ENCODE data around the gene ATP5PB. TPM values are rescaled to one million over a fixed set of nuclear protein-coding genes. Genes with fewer than 3 reads are reported as not detected.

The ATP5PB gene, protein sequence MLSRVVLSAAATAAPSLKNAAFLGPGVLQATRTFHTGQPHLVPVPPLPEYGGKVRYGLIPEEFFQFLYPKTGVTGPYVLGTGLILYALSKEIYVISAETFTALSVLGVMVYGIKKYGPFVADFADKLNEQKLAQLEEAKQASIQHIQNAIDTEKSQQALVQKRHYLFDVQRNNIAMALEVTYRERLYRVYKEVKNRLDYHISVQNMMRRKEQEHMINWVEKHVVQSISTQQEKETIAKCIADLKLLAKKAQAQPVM
- total RNA-seq = 356 and 426 TPM in 2 replicates

DNA sequence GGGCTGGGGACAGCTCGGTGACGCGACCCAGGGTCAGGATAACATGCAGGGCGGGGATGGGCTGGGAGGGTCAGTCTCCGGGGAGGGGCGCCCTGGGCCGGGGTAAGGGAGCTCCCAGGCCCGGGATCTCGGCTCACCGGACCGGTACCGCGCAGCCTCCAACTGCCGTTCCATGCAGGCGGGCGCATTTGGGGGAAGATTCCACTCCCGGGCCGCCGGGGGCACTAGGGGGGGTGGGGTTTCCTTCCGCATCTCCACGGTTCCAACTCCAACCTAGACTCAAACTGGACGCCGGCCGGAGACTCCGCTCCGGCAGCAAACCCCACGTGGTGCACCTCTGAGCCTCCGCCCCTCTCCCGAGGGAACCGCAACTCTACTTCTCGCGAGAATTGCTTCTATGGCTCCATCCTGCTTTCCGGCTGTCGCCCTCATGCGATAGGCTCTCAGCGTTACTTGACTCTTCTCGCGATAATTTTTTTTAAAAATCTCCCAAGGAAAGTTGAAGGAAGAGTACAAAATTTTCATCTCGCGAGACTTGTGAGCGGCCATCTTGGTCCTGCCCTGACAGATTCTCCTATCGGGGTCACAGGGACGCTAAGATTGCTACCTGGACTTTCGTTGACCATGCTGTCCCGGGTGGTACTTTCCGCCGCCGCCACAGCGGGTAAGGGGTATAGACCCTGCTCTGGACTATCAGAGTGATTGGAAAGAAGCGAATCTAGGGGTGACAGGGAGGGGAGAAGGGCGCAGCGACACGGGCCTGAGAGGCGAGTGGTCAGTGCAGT is at the start of gene ATP5PB, which contains the start of gene WDR77:
TSS of gene ATP5PB (plus strand) at position 547 of the 785 bp plus-strand sequence. CDS start at position 625, 78 bp downstream.
TSS of gene WDR77 (minus strand) at position 339 of the 785 bp plus-strand sequence. CDS start at position 252, 87 bp downstream.
- peak; percentile 99 for DNase-seq (ENCODE audit: low read depth)

DNA sequence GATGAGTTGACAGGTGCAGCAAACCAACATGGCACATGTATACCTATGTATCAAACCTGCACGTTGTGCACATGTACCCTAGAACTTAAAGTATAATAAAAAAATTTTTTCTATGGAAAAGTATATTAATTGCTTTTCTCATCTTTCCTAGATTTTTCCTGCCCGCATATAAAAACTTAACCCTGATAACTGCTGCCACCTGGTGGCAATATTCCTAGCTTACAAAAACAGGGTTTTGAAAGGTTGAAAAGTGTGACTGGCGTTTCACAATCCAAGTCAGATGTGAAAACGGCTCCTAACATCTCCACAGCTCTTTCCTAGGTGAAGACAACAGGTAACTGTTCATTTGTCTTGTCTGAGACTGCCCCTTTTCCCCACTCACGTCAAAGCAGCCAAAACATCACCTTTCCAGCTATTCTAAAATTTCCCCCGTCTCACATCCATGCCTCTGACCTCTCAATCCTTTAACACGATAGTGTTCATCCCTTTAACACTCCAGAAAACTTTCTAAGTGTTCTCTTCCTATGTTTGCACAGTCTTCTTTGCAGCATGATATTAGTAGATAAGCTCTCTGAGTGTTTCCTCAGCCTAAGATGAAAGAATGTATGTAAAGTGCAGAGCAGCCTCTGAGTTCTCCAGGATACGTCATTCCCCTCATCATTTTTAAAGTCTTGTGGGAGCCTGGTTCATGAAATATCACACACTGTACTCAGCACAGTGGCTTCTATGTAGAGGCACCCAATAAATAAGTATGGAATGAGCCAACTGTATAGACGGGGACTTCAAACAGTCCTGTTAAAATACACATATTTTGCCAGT is 49.3 kb upstream of the ATP5PB start:
- DNase-seq (ENCODE audit: low read depth) = peak; percentile 47

DNA sequence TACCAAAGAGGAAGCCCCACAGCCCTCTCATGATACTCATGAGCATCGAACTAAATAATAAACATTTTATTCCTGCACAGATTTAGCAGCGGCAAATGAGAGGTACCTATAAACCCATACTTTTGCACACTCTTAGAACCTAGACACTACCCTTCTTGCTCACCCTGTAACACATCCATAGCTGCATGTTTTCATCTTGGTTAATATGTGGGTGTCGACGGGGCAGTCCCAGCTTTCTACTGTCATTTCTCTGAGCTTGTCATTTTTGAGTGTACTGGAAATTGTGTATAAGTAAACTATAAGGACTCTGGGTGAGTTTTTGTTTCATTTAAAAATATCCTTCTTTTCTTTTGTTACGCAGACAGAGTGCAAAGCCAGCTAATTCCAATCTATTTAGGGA is 47.2 kb upstream of the ATP5PB start:
- no peak for DNase-seq (ENCODE audit: low read depth)

DNA sequence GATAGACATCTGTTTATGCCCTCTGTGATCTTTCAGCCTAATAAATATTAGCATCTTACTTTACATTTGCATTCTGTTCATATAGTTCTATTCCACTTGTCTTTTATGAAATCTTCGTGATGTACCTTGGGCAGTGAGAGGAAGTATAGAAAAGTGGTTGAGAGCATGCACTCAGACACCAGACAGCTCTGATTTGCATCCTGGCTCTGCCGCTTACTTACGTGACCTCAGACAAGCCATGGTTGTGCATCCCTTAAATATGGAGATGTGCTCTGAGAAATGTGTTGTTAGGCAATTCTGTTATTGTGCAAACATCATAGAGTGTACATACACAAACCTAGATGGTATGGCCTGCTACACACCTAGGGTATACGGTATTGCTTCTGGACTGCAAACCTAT is 44.7 kb upstream of the ATP5PB start:
- no peak for DNase-seq (ENCODE audit: low read depth)

DNA sequence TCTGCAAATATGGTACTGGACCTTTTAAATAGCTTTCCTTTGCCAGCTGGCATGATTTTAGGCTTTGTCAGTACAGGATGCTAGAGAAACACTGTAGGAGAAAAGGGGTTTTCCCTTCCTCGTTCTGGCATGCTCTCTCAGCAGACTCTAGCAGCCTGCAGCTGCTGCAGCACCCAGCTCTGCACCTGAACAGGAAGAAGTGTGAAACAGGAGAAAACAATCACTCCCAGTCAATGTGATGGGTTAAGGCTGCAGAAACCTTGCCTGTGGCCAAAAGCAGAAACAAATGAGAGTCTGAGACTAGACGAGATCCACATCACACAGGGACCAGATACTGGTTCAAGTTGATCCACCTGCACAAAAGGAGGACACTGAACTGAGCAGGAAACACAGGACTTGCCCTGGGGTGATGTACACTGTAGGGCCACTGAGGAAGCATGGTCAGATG is 42.9 kb upstream of the ATP5PB start:
- DNase-seq (ENCODE audit: low read depth) = peak; percentile 8

DNA sequence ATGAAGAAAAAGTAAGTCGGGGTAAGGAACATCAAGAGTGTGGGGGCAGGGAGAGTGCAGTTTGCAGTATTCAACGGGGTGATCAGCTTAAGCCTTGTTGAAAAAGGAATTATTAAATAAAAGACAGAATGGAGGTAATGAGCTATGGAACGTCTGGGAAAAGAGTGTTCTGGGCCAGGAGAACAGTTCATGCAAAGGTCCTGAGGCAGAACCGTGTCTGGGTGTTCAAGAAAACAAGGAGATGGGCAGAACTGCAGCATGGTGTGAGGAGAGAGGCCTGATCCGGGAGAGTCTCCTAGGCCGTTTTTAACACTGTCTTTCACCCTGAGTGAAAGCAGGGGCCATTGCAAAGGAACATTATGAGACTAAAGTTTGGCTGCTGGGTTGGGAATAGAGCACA is 42.0 kb upstream of the ATP5PB start:
- no peak for DNase-seq (ENCODE audit: low read depth)

DNA sequence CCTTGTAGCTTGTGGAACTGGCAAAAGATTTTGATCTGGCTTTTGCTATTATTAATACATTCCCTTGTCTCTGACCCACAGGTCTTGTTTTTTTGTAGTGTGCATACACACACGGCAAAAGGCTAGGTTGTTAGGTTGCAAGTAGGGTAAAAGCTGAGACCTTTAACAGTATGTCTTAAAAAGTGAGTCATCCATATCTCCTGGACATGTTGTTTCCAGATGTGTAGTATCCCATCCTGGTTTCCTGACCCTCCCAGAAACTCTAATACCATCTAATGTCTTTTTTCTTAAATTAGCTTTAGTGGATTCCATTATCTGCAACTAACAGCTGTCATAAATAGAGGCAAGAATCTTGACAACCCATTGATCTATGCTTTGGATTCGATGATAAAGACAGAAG is 36.4 kb upstream of the ATP5PB start:
- DNase-seq (ENCODE audit: low read depth) = no peak

DNA sequence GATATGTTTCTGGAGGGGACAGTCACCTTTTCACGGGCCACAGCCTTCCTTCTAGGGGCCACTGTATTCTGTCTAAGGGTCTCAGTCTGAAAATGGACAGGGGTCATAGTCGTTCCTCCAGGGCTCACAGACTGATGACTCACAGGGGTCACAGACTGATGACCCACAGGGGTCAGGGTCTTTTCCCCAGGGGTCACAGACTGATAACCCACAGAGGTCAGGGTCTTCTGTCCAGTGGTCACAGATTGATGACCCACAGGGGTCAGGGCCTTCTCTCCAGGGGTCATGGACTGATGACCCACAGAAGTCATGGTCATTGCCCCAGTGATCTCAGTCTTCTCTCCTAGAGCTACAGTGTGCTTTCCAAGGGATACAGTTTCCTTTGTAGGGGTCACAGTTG is 34.5 kb upstream of the ATP5PB start:
- no peak for DNase-seq (ENCODE audit: low read depth)

DNA sequence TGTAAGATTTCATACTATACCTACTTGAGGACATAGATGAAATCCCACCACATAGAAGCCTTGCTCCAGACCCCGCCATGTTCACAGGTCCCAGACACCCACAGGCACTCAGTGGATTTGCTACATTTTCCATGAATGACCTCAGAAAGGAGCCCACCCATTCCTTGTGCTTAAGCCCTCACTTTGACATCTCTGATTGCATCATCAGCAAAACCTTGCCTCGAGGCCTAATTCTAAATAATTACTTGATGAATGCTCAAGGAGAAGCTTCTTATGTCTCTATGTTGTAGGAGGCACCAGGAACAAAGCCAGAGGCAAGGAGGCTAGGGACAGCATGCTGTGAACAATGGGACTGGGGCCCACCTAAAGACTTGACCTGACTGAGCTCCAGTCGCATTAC is 33.8 kb upstream of the ATP5PB start:
- DNase-seq (ENCODE audit: low read depth) = no peak

DNA sequence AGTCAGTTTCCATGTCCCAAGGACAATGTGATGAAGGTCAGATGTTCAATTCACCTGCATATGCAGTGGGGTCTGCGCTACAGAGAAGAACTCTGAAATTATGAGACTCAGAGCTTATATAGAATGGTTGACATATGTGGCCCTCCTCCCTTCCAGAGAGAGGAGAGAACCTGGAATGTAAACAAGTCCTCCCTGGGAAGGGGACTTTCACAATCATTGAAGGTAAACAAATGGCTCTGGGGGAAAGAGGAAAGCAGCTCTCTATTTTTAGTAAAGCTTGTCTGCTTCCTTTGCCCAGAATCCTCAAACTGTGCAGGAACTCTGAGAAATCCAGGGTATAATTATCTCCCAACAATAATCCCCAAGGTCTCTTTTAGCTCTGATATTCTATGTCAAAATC is 31.5 kb upstream of the ATP5PB start:
- no peak for DNase-seq (ENCODE audit: low read depth)

DNA sequence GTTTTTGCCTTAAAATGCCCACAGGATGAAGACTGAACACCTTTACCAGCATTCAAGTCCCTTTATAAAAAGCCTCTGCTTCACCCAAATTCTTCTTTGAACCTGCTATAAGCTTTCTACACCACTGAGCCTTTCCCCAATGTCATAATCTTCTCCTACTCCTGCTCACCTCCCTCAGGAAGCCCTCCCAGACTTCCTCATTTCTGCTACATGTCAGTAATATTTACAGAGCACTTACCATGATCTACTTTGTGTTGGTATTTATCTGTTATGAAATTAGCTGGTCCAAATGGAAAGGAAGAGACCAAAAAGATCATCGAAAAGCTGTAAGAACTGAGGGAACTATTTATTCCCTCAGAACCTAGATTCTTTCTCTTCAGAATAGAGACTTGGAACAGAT is 30.2 kb upstream of the ATP5PB start:
- DNase-seq (ENCODE audit: low read depth) = no peak

DNA sequence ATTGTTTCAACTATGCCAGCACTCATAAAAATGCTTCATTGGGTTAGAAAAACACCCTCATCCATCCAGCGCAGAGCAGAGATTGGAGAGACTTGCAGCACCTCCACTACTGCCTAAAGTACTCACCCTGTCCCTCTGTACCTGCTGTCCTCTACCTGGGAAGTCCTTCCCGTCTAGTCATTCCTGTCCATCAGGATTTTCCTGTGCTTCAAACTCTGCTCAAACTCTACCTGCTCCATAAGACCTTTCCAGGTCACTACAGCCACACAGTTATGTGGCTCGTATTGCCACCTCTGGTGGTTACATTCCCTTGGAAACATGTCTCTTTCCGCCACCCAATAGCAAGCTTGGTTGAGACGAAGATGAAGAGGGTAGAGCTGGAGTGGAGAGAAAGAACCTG is 28.9 kb upstream of the ATP5PB start:
- no peak for DNase-seq (ENCODE audit: low read depth)

DNA sequence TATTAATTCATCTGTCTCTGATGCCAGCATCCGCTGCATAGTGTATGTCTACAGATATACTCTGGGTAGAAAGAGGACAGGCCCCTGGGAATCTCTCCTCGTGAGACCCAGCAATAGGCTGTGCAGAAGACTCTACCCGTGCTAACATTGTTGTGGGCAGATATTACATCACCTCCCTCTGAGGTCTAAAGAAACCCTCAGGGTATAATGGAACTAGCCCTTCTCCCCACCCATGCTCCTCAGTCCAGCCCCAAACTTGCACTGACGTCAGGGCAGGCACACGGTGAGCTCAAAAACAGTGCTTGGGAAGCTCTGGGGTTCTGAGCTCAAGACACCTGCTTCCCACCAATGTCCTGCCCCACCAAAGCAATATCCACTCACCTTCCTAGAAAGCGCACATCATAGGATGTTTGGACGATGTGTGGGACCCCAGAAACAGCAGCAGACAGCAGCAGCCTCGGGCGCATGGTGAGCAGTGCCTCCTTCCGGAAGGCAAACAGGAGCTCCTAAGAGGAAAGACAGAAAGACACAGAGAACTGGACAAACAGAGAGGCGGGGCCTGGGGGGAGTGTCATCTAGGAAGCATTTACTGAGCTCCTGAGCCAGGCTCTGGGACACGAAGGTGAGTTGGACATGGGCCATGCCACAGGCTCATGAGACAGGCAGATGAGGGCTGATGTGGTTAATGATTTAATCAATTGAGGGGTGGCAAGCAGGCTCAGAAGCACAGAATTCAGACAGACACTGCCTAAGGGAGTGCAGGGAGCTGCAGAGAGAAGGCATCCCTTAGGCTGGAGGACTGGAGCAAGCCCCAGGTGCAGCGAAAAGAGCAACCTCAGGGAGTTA is 26.5 kb upstream of the ATP5PB start:
- peak; percentile 94 for DNase-seq (ENCODE audit: low read depth)

DNA sequence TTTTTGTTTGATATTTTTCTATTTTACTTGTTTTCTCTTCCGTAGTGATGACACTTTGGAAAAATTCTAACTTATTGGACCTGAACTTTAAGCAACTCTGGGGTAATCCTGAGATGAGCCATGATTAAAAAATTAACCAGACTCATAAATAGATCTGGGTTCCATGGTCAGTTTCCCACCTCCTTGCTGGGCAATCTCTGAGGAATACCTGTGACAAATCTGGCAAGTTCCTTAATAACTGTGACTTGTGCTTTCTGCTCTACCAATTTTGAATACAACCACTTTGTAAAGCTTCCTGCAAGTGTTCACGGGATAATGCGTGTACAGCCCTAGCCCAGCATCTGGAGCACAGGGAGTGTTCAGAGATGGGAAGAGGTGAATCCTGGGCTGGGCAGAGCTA is 25.0 kb upstream of the ATP5PB start:
- DNase-seq (ENCODE audit: low read depth) = peak; percentile 74

DNA sequence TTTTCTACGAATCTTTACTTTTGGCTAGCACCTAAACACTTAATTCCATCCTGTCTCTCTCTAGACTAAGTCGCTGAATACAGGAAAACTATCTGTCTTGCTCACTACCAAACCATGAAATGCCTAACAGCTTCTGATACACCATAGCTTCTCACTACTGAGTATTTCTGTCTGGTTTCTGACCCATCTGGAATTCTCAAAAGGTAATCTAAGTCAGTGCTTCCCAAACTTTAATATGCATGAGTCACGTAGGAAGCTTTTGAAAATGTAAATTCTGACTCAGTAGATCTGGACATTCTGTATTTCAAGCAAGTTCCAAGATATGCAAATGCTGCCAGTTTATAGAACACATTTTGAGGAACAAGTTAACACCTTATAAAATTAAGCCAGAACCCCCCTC is 12.5 kb upstream of the ATP5PB start:
- no peak for DNase-seq (ENCODE audit: low read depth)

DNA sequence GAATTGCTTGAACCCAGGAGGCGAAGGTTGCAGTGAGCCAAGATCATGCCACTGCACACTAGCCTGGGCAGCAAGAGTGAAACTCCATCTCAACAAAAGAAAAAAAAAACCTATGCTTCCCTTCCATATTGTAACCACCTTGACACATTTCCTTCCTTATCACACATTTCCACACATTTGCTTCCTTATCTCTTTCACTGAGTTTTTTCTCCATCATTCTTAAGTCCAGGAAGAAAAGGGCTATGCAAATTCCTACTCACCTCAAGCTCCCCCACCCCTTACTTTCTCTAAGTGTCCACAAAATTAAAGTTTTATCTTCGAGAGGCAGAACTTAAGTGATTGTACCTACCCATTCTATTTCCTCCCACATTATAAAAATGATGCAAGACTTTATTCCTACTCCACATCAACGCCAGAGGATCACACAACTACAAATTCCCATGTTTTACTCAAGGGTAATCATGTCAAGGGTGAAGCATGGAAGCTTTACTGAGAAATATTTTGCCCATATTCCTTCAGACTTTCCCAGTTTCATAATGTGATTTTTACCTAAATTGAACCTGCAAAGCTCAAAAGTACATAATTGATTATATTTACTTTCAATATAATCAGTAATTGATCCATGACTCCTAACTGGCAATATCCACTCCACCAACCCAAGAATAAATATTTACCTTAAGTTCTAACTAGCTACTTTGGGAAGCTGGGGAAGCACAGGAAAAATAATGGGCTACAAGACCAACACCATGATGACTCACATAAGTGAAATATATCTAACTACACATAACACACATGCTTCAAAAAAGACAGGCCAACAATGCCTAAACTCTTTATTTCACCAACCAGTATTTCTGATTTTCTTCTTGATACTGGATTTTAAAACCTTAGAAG is 9.6 kb upstream of the ATP5PB start:
- no peak for DNase-seq (ENCODE audit: low read depth)

DNA sequence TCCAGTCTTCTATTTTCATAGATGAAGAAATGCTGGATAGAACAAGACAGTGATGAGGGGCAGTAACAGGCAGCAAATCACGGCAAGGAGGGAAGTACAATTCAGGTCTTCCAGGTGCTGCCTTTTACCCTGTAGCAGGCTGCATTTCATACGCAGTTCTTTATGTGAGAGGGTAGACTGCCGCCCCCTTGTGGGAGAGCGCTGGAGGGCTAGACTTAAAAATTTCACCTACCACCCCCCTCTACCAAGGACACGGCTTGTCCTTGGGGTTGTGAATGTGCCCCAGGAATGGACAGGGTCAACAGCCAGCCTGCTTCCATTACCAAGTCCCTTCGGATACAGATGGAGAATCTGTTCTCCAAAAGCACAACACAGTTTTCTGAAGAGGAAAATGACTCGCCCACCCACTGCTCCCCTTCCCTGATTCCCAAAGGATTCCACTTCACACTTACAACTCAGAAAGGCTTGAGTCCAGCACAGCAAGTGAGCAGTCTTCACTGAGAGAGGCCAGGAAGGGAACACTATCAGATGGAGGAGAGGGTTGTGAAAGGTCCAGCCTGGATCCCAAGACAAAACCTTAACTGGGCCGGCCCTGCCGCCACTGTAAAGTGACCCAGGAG is 7.6 kb upstream of the ATP5PB start:
- DNase-seq (ENCODE audit: low read depth) = no peak

DNA sequence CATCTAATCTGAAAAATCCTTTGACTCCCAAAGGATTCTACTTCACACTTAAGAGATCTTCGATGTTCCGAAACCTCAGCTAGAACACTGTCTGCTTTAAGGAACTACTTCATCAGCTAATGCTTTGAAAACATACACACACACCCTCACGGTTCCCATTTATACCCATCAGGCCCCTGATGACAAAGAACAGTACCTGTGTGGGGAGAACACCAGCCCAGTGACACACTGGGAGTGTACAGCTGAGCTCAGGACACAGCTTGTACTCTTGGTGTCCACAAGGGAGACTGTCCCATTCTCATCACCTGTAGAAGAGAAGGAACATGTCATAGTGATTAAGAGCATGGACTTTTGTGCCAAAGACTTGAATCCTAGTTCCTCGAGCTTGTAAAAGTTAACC is 6.8 kb upstream of the ATP5PB start:
- DNase-seq (ENCODE audit: low read depth) = no peak

DNA sequence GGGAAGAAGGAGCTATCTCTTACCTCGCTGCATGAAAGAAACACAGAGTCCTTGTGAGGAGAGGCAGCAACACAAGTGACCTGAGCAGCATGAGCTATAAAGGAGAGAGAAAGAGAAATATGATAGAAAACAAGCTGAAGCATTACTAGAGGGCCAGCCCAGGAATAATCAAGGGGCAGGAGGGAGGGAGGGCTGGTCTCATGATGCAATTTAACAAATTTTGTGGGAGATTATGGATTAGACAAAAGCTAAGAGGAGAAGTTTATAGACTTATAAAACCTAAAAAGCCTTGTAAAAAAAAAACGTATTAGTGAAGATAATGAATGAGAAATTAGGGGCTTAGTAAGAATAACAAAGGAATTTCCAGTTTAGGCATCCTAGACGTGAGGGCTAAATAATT is 5.2 kb upstream of the ATP5PB start:
- DNase-seq (ENCODE audit: low read depth) = no peak

DNA sequence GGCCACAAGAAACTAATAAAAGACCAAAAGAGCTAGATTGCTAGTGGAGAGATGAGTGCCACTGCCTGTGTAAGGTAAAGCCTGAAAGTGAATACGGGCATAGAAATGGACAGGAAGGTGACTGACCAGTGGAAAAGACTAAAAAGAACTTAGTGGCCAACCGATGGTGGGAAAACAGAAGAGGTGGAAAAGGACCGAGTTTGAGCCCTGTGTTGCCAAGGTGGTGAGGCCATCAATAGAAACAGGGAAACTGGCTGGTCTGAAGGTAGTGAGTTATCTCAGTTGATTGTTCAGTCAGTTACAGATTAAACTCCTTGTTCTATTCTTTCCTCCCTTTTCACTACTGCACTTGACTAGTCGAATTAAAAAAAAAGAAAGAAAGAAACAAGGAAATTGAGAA is 2.7 kb upstream of the ATP5PB start:
- no peak for DNase-seq (ENCODE audit: low read depth)
